ENCODE measurements around the gene TEX44.
A peak's percentile ranks its signal among the peaks of the same experiment; 100 is the strongest.

The TEX44 gene

DNA sequence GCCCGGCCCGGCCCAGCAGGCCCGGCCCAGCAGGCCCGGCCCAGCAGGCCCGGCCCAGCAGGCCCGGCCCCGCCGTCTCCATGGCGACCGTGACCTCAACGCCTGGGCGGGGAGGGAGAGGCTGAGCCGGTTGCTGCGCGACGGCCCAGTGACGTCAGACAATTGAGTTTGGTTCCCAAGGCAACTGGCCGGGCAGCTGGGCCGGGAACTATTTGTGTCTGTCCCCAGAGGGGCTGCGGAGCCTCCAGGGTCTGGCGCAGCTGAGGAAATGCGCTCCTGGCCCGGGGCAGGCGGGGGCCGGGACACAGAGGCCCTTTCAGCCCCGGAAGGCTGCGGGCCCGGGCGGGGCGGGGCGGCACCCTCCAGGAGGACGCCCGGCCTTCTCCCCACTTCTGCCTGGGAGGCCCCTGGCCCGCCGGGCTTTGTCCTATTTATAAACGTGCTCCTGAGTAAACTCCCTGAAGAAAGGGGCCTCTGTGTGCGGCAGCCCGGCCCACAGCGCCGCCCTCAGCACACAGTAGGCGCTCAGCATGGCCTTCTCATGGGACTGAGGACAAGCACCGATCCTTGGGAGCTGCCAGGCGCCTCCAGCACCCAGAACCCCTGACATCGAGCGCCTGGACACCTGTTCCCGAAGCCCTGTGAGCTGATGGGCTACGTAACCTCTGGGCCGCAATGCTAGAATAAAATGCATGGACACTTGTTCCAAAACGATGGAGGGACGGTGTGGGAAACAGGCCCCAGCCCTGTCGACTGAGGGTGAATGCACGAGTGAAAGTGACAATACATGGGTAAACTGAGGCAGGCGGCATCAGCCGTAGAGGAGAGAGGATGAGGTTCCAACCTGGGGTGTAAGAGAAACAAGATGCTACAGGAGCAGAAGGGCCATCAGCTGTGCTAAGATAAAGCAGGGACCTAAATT, 12.3 kb downstream of the TEX44 start:
- peak; percentile 86 to 87 for DNase-seq (ENCODE audit: low read depth in 2 of 2, low spot score in 1 of 2)

GRCh38 chr2:231605607-231606091, 13.0 kb downstream of the TEX44 start:
- DNase-seq (ENCODE audit: low read depth in 2 of 2, low spot score in 1 of 2) = no peak

DNA sequence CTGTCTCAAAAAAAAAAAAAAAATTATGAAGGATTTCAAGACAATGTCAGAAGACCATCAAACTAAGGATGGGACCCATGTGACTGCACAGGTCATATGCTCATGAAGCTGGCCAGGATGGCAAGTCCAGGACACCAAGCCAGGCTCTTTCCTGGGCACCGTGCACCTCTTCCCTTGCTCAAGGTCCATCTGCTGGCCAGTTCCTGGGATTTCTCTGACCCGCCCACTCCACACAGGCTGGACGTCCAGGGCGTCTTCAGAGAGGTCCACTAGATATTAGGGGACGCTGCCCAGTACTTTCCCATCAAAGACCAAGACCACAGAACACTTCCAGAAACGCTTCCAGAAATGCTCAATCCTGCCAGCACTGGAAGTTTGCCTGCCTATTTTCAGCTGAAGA, 14.3 kb downstream of the TEX44 start:
- no peak for DNase-seq (ENCODE audit: low read depth in 2 of 2, low spot score in 1 of 2)

DNA sequence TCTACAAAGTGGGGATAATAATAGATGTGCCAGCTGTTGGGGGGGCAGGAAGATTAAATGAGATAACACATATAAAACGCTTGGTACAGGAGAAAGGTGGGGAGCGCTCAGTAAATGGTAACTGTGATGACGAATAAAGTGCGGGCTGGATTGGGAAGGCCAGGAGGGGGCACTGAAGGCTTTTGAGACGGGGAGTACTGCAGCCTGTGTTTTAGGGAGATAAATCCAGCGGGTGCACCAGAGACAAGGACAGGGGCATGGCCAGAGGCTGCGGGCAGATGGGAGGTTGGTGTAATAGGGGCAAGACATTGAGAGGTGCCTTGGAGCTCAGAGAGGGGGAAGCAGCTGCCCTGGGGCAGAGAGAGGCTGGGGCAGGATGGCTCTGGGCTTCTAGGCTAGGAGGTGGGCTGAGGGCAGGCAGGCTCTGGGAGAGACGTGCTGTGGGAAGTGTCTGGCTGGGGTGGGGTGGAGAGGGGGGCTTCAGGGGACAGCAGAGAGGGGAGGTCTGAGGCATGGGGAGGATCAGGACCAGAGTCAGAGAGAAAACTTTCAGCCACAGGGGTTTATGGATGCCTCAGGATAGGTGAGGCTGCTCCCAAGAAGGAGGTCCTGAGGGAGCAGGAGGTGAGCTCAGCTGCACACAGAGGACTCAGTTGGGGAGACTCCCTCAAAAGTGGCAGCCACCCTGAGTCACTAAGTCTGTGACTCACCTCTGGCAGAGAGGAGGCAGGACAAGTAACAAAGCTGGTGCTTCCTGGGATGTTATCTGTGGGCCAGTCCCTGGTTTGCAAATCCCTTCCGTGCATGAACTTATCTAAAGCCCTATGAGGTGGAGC, 18.8 kb downstream of the TEX44 start:
- DNase-seq (ENCODE audit: low read depth in 2 of 2, low spot score in 1 of 2) = peak in 1 of 2 donors; percentile 32

DNA sequence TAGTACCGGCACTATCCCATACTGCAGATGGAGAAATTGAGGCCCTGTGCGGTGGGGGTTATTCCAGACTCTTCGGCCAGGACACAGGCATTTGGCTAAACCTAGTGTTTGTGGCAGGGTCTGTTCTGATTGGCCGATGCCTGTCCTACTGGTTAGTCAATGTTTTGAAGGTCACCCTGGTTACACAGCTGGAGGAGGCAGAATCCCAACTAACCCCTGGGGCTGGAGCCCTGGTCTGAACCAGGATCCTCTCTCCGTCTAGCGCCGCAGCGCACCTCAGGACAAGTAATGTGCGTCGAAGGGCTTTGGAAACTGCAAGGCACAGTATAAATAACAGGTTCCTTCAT, 19.4 kb downstream of the TEX44 start:
- DNase-seq (ENCODE audit: low read depth in 2 of 2, low spot score in 1 of 2) = no peak

DNA sequence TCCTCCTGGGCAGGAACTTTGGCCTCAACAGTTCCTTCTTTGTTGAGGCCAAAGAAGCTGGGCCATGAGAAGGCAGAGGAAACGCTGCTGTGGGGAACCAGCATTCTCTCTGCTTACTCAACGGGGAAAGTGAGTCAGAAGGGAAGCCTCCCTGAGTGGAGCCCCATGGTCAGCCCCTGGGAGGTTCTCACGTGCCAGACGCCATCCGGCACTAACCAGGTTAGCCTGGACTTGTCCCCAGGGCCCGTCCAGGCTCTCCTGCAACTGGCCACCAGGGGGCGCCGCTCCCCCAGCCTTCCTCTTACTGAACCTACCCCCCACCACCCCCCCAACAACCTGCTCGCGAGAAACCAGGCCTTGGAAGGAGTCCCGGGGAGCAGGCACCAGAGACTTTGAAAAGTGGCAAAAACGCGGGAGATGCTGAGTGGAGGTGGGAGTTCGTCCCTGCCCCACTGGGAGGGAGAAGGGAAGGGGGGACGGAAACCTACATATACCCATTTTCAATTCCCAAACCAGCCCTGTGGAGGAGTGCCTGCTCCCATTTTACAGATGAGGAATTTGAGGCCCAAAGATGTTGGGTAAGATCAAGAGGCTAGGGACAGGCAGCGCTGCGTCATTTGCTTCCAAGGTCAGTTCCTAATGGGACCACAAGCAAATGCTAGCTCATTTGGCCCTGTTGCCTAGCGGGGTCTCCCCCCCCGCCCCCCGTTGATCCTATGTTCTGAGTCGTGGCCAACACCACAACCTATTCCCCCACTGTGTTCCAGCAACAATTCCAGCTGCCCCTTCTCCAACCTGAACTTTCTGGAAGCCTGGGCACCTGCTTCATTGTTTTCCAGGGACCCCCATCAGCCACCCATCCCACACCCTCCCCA, 20.0 kb downstream of the TEX44 start:
- DNase-seq (ENCODE audit: low read depth in 2 of 2, low spot score in 1 of 2) = peak; percentile 84 to 88

DNA sequence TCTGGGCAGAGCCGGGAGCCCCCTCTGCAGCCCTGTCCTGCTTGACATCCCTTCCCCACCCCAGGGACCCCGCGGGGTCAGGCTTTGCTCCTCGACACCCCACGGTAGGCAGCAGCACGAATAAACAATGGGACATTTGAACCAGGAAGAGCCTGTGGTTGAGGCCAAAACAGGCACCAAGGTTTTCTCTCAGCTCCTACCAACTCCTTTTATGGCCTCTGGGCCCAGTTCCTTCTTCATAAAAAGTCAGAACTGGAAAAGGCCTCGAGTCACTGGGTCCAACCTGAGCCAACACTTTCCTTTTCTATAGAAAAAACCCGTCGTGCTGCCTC, 20.6 kb downstream of the TEX44 start:
- DNase-seq (ENCODE audit: low read depth in 2 of 2, low spot score in 1 of 2) = no peak

DNA sequence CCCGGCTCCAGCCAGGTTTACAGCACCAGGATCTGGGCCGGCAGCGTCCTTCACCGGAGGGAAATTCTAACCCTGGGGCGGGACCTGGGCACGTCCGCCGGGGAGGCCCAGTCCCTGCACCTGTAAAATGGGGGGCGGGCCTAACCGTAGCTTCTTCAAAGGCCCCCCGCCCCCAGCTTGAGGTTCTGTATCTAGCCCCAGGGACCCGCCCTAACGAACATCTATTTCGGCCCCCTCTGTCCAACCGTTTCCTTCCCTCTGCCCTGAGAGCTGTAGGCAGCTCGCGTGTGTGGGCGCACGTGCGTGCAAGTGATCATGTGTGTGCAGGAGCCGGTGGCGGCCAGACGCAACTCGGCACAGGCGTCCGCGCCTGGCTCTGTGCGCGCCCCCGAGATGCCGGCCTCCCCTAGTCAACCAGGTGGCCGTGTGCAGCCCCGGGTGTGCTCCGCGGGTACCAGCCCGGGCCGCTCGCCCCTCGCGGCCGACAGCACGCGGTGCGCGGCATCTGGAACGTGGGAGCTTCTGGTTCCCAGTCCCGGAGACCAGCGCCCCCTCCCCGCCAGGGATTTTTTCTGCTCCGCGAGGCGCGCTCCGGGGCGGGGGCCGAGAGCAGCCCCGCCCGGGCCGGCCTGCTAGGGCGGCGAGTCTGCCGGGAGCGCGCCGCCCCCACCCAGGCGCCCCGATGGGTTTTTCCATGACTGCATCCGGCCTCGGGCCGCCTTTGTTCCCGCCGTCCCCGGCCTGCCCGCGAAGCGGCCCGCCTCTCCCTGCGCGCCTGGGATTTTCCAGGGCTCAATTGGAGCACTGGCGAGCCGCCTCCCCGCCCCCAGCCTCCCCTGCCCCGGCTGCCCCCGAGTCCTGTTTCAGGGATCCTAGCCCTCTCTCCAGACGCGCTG, 21.2 kb downstream of the TEX44 start:
- DNase-seq (ENCODE audit: low read depth in 2 of 2, low spot score in 1 of 2) = peak; percentile 44 to 65

GRCh38 chr2:231614559-231615057, 21.9 kb downstream of the TEX44 start:
- DNase-seq (ENCODE audit: low read depth in 2 of 2, low spot score in 1 of 2) = peak; percentile 19 to 38

DNA sequence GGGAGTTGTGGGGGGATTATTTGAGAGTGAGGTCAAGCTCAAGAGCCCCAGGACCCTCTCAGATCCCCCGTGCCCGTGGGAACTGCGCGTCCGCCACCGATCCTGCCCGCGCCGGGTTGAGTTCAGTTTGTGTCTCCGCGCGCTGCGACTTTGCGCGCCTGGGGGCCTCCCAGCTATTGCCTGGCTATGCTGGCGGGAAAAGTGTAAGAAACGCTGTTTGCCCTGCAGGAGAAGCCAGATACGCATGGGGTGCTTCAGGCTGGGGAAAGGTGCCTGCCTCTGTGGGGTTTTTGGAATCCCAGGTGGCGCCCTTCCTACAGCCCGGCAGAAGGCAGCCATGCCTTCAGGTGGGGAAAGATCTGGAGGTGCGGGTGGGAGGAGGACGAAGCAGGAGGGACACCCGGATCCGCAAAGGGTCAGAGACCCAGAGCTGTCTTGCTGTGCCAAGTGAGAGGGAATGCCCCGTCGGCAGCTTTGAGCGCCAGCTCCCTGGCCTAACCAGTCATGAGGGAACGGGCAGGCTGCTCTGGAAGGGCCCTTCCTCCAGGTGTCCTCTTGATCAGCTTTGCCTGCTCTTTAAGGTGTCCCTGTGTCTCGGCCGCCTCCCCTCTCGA, 22.5 kb downstream of the TEX44 start:
- DNase-seq (ENCODE audit: low read depth in 2 of 2, low spot score in 1 of 2) = no peak

- DNase-seq (ENCODE audit: low read depth in 2 of 2, low spot score in 1 of 2) = no peak
Observed at GRCh38 chr2:231616296-231616695, 23.6 kb downstream of the TEX44 start.

GRCh38 chr2:231617059-231617926, 24.6 kb downstream of the TEX44 start:
- DNase-seq (ENCODE audit: low read depth in 2 of 2, low spot score in 1 of 2) = no peak

DNA sequence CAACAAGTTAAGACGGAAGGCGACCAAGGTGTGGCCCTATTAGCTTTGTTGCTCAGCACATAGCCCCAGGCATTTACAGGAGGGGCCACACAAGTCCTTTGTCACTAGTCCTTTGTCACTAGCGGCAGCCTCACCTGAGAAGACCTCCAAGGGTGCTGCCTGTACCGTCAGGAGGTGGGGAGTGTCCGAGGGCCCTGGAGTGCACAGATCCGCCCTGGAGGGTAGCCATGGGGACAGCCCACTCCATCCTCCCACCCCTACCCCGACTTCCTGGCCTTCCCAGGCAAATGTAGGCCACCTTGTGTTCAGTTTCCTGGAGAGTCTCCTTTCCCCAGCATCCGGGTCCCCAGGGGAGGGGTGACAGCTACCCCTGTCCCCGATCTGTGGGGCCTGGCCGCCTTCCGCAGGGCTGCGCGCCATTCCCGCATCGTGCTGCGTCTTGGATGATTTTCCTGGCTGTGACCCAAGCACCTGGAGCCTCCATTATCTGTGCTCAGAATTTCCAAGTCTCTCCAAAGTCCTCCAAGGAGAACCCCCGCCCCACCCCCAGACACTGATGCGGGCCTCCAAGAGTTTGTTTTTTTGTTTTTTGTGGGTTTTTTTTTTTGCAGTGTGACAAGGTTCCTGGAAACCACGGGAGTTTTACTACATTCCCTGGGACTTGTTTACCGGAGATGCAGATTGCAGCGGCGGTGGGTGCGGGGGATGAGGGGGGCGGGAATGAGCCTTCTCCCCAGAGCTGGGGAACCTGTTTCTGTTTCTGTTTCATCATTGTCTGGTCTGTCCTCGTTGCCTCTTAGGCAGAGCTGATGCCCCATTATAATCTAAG, 28.6 kb downstream of the TEX44 start:
- DNase-seq (ENCODE audit: low read depth in 2 of 2, low spot score in 1 of 2) = no peak

GRCh38 chr2:231622963-231623362, 30.3 kb downstream of the TEX44 start:
- DNase-seq (ENCODE audit: low read depth in 2 of 2, low spot score in 1 of 2) = no peak

DNA sequence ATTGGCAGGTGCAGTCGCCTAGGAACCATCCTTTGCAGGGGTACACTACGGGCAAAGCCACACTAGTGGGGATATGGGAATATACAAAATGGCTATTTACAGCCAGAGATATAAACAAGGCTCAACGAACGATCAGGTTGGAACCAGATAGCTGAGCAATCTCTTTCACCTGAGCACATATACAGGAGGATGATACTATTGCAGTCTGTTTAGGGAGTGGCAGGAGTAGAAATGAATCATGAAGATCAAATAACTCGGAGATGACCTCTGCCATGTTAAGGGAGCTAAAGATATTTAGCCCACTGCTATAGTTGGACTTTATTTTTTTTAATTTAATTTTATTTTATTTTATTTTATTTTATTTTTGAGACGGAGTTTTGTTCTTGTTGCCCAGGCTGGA, 33.8 kb downstream of the TEX44 start:
- no peak for DNase-seq (ENCODE audit: low read depth in 2 of 2, low spot score in 1 of 2)

DNA sequence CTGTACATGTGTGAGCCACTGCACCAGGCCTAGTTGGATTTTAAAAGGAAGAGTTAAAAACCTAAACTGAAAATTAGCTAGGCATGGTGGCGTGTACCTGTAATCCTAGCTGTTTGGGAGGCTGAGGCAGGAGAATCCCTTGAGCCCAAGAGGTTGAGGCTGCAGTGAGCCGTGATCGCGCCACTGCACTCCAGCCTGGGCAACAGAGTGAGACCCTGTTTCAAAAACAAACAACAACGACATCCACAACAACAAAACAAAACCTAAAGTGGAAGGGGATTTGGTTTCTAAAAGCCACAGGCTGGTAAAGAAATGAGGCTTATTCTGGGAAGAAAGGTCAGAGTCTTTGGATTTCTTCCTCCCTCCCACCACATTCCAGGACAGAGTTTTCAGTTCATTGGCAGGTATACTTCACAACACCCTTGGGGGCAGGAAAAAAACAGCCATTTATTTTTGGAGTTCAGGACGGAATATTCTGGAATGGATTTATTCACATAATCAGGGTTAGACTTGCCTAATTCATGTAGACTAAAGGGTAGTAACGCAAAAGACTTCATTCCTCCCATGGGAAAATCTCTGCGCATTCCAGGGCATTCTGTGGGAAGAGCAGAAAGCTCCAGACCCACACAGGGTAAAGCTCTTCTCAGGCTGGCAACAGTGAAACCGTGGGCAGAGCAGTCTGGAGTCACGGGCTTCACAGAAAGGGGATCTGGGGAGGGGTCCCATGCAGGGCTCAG, 34.9 kb downstream of the TEX44 start:
- no peak for DNase-seq (ENCODE audit: low read depth in 2 of 2, low spot score in 1 of 2)

DNA sequence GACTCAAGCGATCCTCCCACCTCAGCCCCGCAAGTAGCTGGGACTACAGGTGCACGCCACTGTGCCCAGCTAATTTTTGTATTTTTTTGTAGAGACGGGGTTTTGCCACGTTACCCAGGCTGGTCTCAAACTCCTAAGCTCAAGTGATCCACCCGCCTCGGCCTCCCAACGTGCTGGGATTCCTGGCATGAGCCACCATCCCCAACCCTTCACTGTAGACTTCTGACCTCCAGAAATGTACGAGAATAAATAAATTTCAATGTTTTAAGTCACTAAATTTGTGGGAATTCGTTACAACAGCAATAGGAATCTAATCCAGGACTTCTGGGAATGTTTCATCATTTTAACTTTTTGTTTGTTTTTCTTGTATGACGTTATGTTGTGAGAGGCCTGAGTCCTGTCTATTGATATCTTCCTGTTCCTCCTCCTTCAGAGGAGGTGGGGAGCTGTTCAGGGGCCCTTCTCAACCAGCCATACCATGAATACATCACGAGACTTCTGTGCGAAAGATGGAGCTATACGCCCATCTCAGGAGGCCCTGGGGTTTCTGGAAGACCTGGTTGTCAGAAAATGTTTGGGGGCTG, 40.0 kb downstream of the TEX44 start:
- DNase-seq (ENCODE audit: low read depth in 2 of 2, low spot score in 1 of 2) = no peak

All from stimulated activated CD8-positive, alpha-beta memory T cell treated with anti-CD3 and anti-CD28 coated beads, Interleukin-4, amount 100 ng/mL, for 4 hours (primary cell).